HCT116 (cell line): Measurements from ENCODE around the gene PELI1.

Experiments
- CBX3 ChIP-seq: IDR thresholded peaks from 2 replicates; pipeline ENCODE4 v1.6.1; 2012; ENCODE audit warnings: low read depth
- CEBPB ChIP-seq: IDR thresholded peaks from 2 replicates; pipeline ENCODE4 v1.6.1; 2012; ENCODE audit warnings: low read depth
- EZH2 ChIP-seq: fragments of 200-600 bp; sonication (generic); IDR thresholded peaks from 2 replicates; pipeline ENCODE4 v1.6.1; 2017; ENCODE audit warnings: antibody characterized with exemption, mixed run types
- POLR2A ChIP-seq: IDR thresholded peaks from 2 replicates; pipeline ENCODE4 v1.7.0; 2011; ENCODE audit warnings: borderline replicate concordance; ENCODE audit not compliant: insufficient read depth, insufficient read length; ENCODE audit errors: extremely low read depth
- POLR2AphosphoS5 ChIP-seq: IDR thresholded peaks from 2 replicates; pipeline ENCODE4 v1.6.1; 2011; ENCODE audit warnings: mild to moderate bottlenecking, low read depth, low read length, moderate library complexity
- RAD21 ChIP-seq: IDR thresholded peaks from 2 replicates; pipeline ENCODE4 v1.6.1; 2012; ENCODE audit warnings: low read depth, mild to moderate bottlenecking
- SP1 ChIP-seq: IDR thresholded peaks from 2 replicates; pipeline ENCODE4 v1.6.1; 2012; ENCODE audit warnings: low read depth
- ZNF274 ChIP-seq: fragments of 200-500 bp; sonication (Bioruptor generic); IDR thresholded peaks from 2 replicates; pipeline ENCODE4 v1.6.1; 2014; ENCODE audit warnings: mild to moderate bottlenecking, low read depth, low read length, inconsistent platforms
- TF ChIP-seq, protein P1 (sequence below), 3 experiments: fragments of 200-600 bp in 1 of 3; sonication (generic) in 1 of 3; IDR thresholded peaks in 2 of 3; conservative IDR thresholded peaks in 1 of 3; 2 replicates each; pipeline ENCODE4 v1.5.1; 2012 to 2017; ENCODE audit warnings: low read depth in 2 of 3, low read length in 2 of 3, antibody characterized with exemption in 1 of 3, borderline replicate concordance in 1 of 3, control low read depth in 1 of 3, mild to moderate bottlenecking in 1 of 3, mixed read lengths in 1 of 3, mixed run types in 1 of 3, moderate library complexity in 1 of 3; ENCODE audit not compliant: insufficient read depth in 1 of 3

DNA sequence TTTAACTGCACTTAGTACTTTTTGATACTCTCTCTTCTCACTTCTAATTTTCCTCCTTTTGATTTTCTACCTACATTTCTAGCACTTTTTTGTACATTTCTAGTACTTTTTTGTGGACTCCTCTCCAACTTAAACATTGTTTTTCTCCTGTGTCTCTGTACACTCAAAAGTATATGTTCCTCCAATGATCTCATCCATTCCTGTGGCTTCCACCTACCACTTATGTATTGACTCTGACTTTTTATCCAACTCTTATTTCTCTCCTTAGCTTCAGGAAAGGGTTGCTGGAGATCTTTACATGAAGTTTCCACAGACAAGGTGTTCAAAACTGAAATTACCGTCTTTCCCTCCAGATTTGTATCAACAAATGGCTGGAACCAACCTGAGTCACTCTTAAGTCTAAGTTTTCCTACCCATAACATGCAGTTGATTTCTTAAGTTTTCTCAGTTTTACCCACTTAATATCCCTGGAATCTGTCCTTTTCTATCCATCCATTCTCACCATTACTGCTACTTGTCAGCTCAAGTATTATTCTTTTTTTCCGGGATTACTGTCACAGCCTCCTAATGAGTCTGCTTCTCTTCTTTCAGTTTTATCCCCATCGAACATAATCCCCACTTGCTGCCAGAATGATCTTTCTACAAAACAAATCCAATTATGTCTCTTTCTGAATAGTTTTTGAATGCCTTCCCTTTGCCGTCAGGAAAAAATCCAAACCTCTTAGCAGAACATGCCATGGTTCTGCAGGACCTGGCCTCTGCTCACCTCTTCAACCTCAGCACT, 22.6 kb upstream of the PELI1 start:
- TF ChIP-seq POLR2A = no peak
- TF ChIP-seq, protein P1, sequence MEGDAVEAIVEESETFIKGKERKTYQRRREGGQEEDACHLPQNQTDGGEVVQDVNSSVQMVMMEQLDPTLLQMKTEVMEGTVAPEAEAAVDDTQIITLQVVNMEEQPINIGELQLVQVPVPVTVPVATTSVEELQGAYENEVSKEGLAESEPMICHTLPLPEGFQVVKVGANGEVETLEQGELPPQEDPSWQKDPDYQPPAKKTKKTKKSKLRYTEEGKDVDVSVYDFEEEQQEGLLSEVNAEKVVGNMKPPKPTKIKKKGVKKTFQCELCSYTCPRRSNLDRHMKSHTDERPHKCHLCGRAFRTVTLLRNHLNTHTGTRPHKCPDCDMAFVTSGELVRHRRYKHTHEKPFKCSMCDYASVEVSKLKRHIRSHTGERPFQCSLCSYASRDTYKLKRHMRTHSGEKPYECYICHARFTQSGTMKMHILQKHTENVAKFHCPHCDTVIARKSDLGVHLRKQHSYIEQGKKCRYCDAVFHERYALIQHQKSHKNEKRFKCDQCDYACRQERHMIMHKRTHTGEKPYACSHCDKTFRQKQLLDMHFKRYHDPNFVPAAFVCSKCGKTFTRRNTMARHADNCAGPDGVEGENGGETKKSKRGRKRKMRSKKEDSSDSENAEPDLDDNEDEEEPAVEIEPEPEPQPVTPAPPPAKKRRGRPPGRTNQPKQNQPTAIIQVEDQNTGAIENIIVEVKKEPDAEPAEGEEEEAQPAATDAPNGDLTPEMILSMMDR (IDR thresholded peaks at IDR 0.05 in 2 of 3, conservative IDR thresholded peaks at IDR 0.05 in 1 of 3; ENCODE audit: borderline replicate concordance in 1 of 3, insufficient read depth in 1 of 3, low read depth in 2 of 3, low read length in 2 of 3) = no peak
- no peak for TF ChIP-seq EZH2
- TF ChIP-seq RAD21 = no peak
- TF ChIP-seq ZNF274 = no peak
- TF ChIP-seq SP1 = no peak
- no peak for TF ChIP-seq POLR2AphosphoS5
- TF ChIP-seq CBX3 = no peak
- no peak for TF ChIP-seq CEBPB
